Natural killer cell (primary cell): ENCODE results near the gene SMG5. TPM values are rescaled to one million over a fixed set of nuclear protein-coding genes. Genes with fewer than 3 reads are reported as not detected.

Experiments
- ATAC-seq, 3 donors: fragments of 150-1000 bp in 2 of 3; fragments of 200-7000 bp in 1 of 3; cut with Tn5 transposase; 1 replicate in 1 of 3; 2 replicates in 2 of 3; pipeline ENCODE4 v1.10.0; 2021; ENCODE audit warnings: mild to moderate bottlenecking in 2 of 3, moderate library complexity in 2 of 3
- DNase-seq, 2 donors: peaks; one replicate each; pipeline versions ENCODE4 v3.0.0 to v3.0.0-alpha.2; 2013 to 2021; ENCODE audit warnings: mixed read lengths in 1 of 2
- H3K27ac ChIP-seq: one replicate; pipeline ENCODE4 v1.5.1; 2013; ENCODE audit warnings: mild to moderate bottlenecking, low read length
- H3K27me3 ChIP-seq: one replicate; pipeline ENCODE4 v1.6.1; 2013; ENCODE audit warnings: low read length; ENCODE audit not compliant: control insufficient read depth, insufficient read depth
- H3K36me3 ChIP-seq: one replicate; pipeline ENCODE4 v1.6.1; 2013; ENCODE audit warnings: low read length; ENCODE audit not compliant: control insufficient read depth, insufficient read depth
- H3K4me1 ChIP-seq: one replicate; pipeline ENCODE4 v1.6.1; 2013; ENCODE audit warnings: low read length; ENCODE audit not compliant: control insufficient read depth, insufficient read depth
- H3K4me3 ChIP-seq: one replicate; pipeline ENCODE4 v1.5.1; 2013; ENCODE audit warnings: low read length
- H3K9me3 ChIP-seq: one replicate; pipeline ENCODE4 v1.6.1; 2013; ENCODE audit warnings: low read length; ENCODE audit not compliant: control insufficient read depth, insufficient read depth
- H3K27ac Mint-ChIP-seq, 2 donors: one replicate each; pipeline ENCODE4 v1.8.0; 2022; ENCODE audit warnings: mild to moderate bottlenecking in 2 of 2, mixed read lengths in 2 of 2, moderate library complexity in 1 of 2
- H3K27me3 Mint-ChIP-seq, 2 donors: one replicate each; pipeline ENCODE4 v1.8.0; 2022; ENCODE audit warnings: low read depth in 2 of 2, mixed read lengths in 2 of 2
- H3K36me3 Mint-ChIP-seq: one replicate; pipeline ENCODE4 v1.8.0; 2022; ENCODE audit warnings: mixed read lengths
- H3K4me1 Mint-ChIP-seq, 2 donors: one replicate each; pipeline ENCODE4 v1.8.0; 2022; ENCODE audit warnings: mixed read lengths in 2 of 2
- H3K4me3 Mint-ChIP-seq: one replicate; pipeline ENCODE4 v1.8.0; 2022; ENCODE audit warnings: mild to moderate bottlenecking, moderate library complexity, mixed read lengths
- H3K9me3 Mint-ChIP-seq, 2 donors: one replicate each; pipeline ENCODE4 v1.8.0; 2022; ENCODE audit warnings: mixed read lengths in 2 of 2
- whole genome bisulfite sequencing: methylation state at CpG from one replicate; pipeline ENCODE4 v1.1.7; 2013; ENCODE audit warnings: missing lambda C conversion rate; ENCODE audit not compliant: insufficient coverage; 5-methylcytosine and 5-hydroxymethylcytosine counted together
- intact Hi-C: fragments of 100-400 bp; cut with micrococcal nuclease; formaldehyde crosslinking; loops from one replicate; pipeline ENCODE4 v1.14.2; 2022
- total RNA-seq, 4 donors: library from RNA; stranded (reverse); fragments of 120-200 nt in 1 of 4; gene quantifications; one replicate each; pipeline versions ENCODE4 v1.2.3 to v1.2.4, GENCODE V29; 2013 to 2022
- TF ChIP-seq, protein P1 (sequence below): fragments of 200-600 bp; IDR thresholded peaks from one replicate; pipeline ENCODE4 v1.8.0; 2022; ENCODE audit warnings: antibody characterized with exemption

SMG5 gene
- total RNA-seq, 3 donors from 2014 or later (not counting 1 experiment from before 2014, with no cell fraction given): 76.7 to 93.9 (median 87.6) TPM

DNA sequence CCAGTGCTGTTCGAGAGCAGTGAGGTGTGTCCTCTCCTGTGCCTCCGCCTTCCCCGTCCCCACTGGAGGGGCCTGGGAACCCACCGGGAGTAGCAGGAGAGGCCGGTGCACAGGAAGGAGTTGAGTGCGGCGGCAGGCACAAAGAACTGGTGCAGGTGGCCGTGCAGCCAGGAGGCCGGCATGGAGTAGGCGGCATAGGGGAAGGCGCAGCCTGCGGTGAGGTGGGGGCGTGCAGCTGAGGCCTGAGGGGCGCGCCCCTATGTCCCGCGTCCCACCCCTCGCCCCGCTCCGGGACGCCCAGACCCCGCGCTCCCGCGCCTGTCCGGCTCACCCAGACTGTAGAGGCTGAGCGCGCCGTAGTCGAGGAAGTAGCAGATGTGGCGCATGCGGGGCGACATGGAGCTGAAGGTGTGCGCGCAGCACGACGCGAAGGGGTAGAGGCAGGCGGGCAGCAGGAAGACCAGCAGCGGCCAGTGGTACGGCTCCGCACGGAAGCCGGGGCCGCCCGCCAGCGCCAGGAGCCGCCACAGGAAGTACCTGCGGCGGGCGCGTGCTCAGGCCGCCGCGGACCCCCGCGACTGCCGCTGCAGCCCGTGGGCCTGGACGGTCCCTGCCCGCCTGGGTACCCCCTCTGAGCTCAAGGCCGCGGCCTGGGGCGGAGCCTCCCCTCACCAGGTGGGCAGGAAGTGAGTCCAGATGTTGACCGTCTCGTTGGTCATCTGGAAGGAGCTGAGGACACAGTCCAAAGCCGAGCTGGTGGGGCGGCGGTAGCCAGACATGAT, 37.0 kb downstream of the SMG5 start:
- Mint-ChIP-seq H3K27ac (peak overlapping the region; percentile 29 to 83), H3K4me3 (peak overlapping the region; percentile 91), H3K9me3 (no peaks in the 10 kb centered on the region), H3K36me3 (no peaks in the 10 kb centered on the region), H3K27me3 (no peaks in the 10 kb centered on the region), H3K4me1 (peaks cover 0 to 23% of the 10 kb centered on the region in 2 donors)
- peak; percentile 69 to 78 (median 74) for ATAC-seq
- 4% methylated on average over 69 of the region's 69 CpGs for WGBS
- H3K4me3 ChIP-seq: peak overlapping the region; percentile 33
- peaks cover 22% of the 10 kb centered on the region for H3K4me1 ChIP-seq
- no peaks in the 10 kb centered on the region for H3K27me3 ChIP-seq
- no peaks in the 10 kb centered on the region for H3K9me3 ChIP-seq
- peak; percentile 28 to 65 for DNase-seq
- TF ChIP-seq, protein P1, sequence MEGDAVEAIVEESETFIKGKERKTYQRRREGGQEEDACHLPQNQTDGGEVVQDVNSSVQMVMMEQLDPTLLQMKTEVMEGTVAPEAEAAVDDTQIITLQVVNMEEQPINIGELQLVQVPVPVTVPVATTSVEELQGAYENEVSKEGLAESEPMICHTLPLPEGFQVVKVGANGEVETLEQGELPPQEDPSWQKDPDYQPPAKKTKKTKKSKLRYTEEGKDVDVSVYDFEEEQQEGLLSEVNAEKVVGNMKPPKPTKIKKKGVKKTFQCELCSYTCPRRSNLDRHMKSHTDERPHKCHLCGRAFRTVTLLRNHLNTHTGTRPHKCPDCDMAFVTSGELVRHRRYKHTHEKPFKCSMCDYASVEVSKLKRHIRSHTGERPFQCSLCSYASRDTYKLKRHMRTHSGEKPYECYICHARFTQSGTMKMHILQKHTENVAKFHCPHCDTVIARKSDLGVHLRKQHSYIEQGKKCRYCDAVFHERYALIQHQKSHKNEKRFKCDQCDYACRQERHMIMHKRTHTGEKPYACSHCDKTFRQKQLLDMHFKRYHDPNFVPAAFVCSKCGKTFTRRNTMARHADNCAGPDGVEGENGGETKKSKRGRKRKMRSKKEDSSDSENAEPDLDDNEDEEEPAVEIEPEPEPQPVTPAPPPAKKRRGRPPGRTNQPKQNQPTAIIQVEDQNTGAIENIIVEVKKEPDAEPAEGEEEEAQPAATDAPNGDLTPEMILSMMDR: no peak
- intact Hi-C loops: no loop called here
- H3K36me3 ChIP-seq: peaks cover 12% of the 10 kb centered on the region
- no peak overlapping the region for H3K27ac ChIP-seq

DNA sequence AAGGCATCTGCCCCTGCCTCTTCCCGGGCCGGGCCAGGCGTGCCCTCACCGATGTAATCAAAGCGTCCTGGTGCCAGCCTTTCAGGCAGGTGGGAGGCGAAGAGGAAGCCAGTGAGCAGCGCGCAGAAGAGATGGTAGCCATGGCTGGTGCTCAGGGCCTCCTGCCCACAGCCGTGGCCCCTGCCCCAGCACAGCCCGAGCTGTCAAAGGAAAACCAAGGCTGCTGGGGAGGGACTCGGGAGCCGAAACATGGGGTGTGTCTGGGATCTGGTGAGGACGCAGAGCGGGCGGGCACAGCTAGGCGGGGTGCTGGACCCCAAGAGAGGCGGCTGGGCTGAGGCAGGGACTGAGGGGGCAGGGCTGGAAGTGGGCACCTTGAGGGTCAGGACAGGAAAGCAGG, 37.9 kb downstream of the SMG5 start:
- Mint-ChIP-seq H3K9me3 (no peaks in the 10 kb centered on the region), H3K27me3 (no peaks in the 10 kb centered on the region), H3K4me1 (peaks cover 0 to 18% of the 10 kb centered on the region in 2 donors), H3K36me3 (peaks cover 5% of the 10 kb centered on the region), H3K27ac (peak overlapping the region in 1 of 2 donors; percentile 83), H3K4me3 (peak overlapping the region; percentile 91)
- Histone ChIP-seq H3K36me3 (peaks cover 6% of the 10 kb centered on the region), H3K27ac (no peak overlapping the region), H3K27me3 (no peaks in the 10 kb centered on the region), H3K9me3 (no peaks in the 10 kb centered on the region), H3K4me3 (no peak overlapping the region), H3K4me1 (peaks cover 22% of the 10 kb centered on the region)
- TF ChIP-seq, protein P1: no peak
- ATAC-seq: no peak
- DNase-seq: no peak
- 96% methylated on average over 17 of the region's 17 CpGs for WGBS
- intact Hi-C loops: no loop called here

DNA sequence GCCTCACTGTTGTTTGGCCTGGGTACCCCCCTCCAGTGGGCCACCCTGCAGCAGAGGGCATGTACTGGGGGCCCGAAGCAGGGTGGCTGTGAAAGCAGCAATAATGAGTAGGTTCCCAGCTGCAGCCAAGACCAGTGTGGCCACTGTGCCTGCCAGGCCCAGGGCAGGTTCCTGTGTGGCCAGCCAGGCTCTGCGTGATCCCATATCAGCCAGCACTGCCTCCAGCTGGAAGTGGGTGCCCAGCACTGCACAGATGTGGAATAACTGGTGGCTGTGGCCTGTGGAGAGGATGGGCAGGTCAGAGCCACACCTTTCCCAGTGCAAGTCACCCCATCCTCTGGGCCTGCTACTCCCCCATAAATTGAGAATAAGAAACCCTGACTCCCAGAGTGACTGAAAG, 38.5 kb downstream of the SMG5 start:
- H3K4me3 Mint-ChIP-seq: no peak overlapping the region
- H3K9me3 Mint-ChIP-seq: no peaks in the 10 kb centered on the region
- DNase-seq (no peak), ATAC-seq (no peak)
- no peaks in the 10 kb centered on the region for H3K27me3 Mint-ChIP-seq
- H3K36me3 Mint-ChIP-seq: peaks cover 8% of the 10 kb centered on the region
- Histone ChIP-seq H3K27ac (no peak overlapping the region), H3K36me3 (peaks cover 10% of the 10 kb centered on the region), H3K9me3 (no peaks in the 10 kb centered on the region), H3K27me3 (no peaks in the 10 kb centered on the region), H3K4me1 (peaks cover 22% of the 10 kb centered on the region), H3K4me3 (no peak overlapping the region)
- 96% methylated on average over 2 of the region's 2 CpGs for WGBS
- H3K27ac Mint-ChIP-seq: no peak overlapping the region
- peaks cover 0 to 18% of the 10 kb centered on the region in 2 donors for H3K4me1 Mint-ChIP-seq
- TF ChIP-seq, protein P1: no peak
- intact Hi-C loops: no loop called here
